WERI-Rb-1 (cell line): ENCODE measurements around the gene AATF.

Experiments used
- DNase-seq: peaks from one replicate; pipeline ENCODE4 v3.0.0-alpha.2; 2020
- H3K27ac ChIP-seq: fragments of 250-450 bp; sonication (Bioruptor Pico); 2 replicates; pipeline ENCODE4 v1.5.1; 2020; ENCODE audit warnings: mild to moderate bottlenecking, moderate library complexity
- H3K27me3 ChIP-seq: fragments of 250-450 bp; sonication (Bioruptor Pico); 2 replicates; pipeline ENCODE4 v1.5.1; 2021; ENCODE audit warnings: mild to moderate bottlenecking, low read depth, moderate library complexity; ENCODE audit not compliant: insufficient read depth, severe bottlenecking
- H3K36me3 ChIP-seq: fragments of 250-450 bp; sonication (Bioruptor Pico); 2 replicates; pipeline ENCODE4 v1.5.1; 2020; ENCODE audit warnings: mild to moderate bottlenecking, moderate library complexity
- H3K4me3 ChIP-seq: 2 replicates; pipeline ENCODE4 v1.5.1; 2011; ENCODE audit warnings: low read depth, mild to moderate bottlenecking, control low read depth, low read length
- H3K9me3 ChIP-seq: fragments of 250-450 bp; sonication (Bioruptor Pico); 2 replicates; pipeline ENCODE4 v1.5.1; 2021; ENCODE audit warnings: mild to moderate bottlenecking, moderate library complexity; ENCODE audit not compliant: severe bottlenecking
- TF ChIP-seq, protein P1 (sequence below): IDR thresholded peaks from 2 replicates; pipeline ENCODE4 v1.5.1; 2011; ENCODE audit warnings: low read depth, mild to moderate bottlenecking, control low read depth, inconsistent platforms, low read length

AATF gene

DNA sequence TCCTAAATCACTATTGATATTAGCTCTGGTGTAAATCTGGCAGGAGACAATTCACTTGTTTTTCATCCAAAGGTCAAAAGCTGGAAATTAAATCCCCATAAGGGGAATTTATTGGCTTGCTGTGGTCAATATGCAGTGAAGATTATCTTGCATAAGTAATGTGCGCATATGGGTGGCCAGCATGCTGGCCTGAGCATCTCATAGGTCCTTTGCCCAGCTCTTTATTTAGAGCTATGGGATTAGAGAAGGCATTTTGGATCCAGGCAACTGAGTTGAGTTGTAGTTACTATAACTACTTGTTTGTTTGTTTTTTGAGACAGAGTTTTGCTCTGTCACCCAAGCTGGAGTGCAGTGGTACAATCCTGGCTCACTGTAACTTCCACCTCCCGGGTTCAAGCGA, 110.7 kb downstream of the AATF start:
- TF ChIP-seq, protein P1, sequence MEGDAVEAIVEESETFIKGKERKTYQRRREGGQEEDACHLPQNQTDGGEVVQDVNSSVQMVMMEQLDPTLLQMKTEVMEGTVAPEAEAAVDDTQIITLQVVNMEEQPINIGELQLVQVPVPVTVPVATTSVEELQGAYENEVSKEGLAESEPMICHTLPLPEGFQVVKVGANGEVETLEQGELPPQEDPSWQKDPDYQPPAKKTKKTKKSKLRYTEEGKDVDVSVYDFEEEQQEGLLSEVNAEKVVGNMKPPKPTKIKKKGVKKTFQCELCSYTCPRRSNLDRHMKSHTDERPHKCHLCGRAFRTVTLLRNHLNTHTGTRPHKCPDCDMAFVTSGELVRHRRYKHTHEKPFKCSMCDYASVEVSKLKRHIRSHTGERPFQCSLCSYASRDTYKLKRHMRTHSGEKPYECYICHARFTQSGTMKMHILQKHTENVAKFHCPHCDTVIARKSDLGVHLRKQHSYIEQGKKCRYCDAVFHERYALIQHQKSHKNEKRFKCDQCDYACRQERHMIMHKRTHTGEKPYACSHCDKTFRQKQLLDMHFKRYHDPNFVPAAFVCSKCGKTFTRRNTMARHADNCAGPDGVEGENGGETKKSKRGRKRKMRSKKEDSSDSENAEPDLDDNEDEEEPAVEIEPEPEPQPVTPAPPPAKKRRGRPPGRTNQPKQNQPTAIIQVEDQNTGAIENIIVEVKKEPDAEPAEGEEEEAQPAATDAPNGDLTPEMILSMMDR: no peak
- H3K36me3 ChIP-seq: no peaks in the 10 kb centered on the region
- no peaks in the 10 kb centered on the region for H3K9me3 ChIP-seq
- no peaks in the 10 kb centered on the region for H3K27me3 ChIP-seq
- H3K27ac ChIP-seq: no peak overlapping the region
- no peak overlapping the region for H3K4me3 ChIP-seq
- no peak for DNase-seq

DNA sequence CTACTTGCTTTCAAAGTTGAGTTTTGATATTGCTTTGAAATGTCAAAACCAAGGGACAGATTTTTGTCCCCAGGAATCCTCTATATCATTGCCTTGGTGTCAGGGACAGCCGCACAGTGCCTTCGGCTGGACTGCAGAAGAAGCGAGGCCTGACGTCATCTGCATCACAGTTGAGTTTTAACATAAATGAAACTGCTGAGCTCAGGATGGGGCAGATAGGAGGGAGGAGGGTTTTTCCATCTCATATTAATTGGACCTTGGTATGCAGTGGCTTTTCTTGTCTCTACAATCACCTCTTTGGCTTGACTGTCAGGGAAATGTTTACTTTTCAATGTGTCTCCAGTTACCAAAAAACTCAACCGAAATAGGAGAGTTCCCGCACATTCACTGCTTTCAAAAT, 111.3 kb downstream of the AATF start:
- TF ChIP-seq, protein P1: no peak
- Histone ChIP-seq H3K4me3 (no peak overlapping the region), H3K9me3 (no peaks in the 10 kb centered on the region), H3K27ac (no peak overlapping the region), H3K36me3 (no peaks in the 10 kb centered on the region), H3K27me3 (no peaks in the 10 kb centered on the region)
- no peak for DNase-seq

DNA sequence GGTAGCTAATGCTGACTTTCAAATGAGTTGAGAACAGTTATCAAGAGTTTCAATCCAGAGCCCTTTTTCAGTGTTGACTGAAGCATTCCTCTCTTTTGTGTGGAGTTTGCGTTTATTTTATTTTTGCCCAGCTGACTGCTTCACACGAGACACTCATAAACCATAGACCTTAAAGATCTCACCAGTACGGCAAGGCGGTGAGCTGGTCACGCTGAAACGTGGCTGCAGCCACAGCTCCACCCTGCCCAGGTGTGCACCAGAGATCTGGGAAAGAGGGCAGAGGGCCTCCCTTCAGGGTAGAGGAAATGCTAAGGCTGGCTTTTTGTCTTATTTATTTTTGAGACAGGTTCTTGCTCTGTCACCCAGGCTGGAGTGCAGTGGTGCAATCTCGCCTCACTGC, 112.2 kb downstream of the AATF start:
- no peak for DNase-seq
- H3K27ac ChIP-seq: no peak overlapping the region
- TF ChIP-seq, protein P1: no peak
- no peaks in the 10 kb centered on the region for H3K9me3 ChIP-seq
- H3K36me3 ChIP-seq: no peaks in the 10 kb centered on the region
- H3K4me3 ChIP-seq: no peak overlapping the region
- no peaks in the 10 kb centered on the region for H3K27me3 ChIP-seq

DNA sequence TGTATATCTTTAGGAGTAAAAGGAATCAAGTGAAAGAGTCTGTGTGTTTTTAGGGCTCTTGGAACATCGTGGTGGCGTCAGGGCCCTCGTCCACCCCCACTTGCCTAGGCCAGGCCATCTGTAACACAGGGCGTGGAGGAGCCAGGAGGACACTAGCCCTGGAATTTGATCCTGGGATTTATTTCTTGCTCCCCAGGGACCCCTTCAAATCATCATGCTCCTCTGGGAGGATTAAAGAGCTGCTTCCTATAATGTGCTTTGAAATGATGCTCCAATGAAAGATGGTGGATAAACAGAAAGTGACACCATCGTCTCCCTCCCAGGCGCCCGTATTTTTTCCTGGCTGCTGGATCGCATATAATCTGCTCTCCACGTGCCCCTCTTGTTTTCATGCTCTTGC, 113.3 kb downstream of the AATF start:
- H3K27ac ChIP-seq: no peak overlapping the region
- no peaks in the 10 kb centered on the region for H3K36me3 ChIP-seq
- DNase-seq: peak; percentile 58

DNA sequence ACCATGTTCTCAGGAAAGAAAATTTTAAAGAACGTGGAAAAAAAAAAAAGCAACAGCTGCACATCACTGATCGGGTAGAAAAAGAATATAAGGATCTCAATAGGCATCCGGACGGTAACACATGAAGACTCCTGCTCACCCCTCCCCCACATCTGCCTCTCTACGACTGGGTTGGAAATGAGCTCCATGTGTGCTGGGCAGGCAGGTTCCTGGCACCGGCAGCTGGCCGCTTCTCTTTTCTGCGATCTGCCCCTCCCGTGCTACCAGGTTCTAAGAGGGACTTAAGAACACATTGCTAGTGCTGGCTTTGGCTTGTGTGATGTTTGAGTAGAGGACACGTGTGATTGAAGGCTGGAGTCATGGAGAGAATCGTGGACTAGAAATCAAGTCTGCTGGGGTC, 115.5 kb downstream of the AATF start:
- H3K4me3 ChIP-seq: no peak overlapping the region
- TF ChIP-seq, protein P1: no peak

More for the DNA sequence above, 113.3 kb downstream of the AATF start:
- Histone ChIP-seq H3K9me3 (no peaks in the 10 kb centered on the region), H3K4me3 (peak overlapping the region; percentile 18), H3K27me3 (no peaks in the 10 kb centered on the region)
- TF ChIP-seq, protein P1: no peak

GRCh38 chr17:37064956-37065355, 116.2 kb downstream of the AATF start:
- H3K4me3 ChIP-seq: no peak overlapping the region
- H3K9me3 ChIP-seq: no peaks in the 10 kb centered on the region
- H3K36me3 ChIP-seq: no peaks in the 10 kb centered on the region
- no peaks in the 10 kb centered on the region for H3K27me3 ChIP-seq
- TF ChIP-seq, protein P1: no peak
- H3K27ac ChIP-seq: no peak overlapping the region
- DNase-seq: no peak

More for the DNA sequence above, 115.5 kb downstream of the AATF start:
- H3K27ac ChIP-seq: no peak overlapping the region
- H3K36me3 ChIP-seq: no peaks in the 10 kb centered on the region
- H3K9me3 ChIP-seq: no peaks in the 10 kb centered on the region
- no peaks in the 10 kb centered on the region for H3K27me3 ChIP-seq
- DNase-seq: no peak
